HEK293 (cell line): ENCODE data around the gene PRPF8.

Experiments used
- CTCF ChIA-PET: fragments of 350-600 bp; formaldehyde crosslinking; extraction: SDS; loops from one replicate; lab custom pipeline; 2021; ENCODE audit warnings: antibody characterized with exemption; lab: Yijun Ruan, JAX
- POLR2A ChIA-PET: fragments of 300-600 bp; formaldehyde crosslinking; extraction: SDS; loops from one replicate; lab custom pipeline; 2020; ENCODE audit warnings: antibody characterized with exemption, inconsistent platforms; lab: Yijun Ruan, JAX
- H3K27ac ChIP-seq: fragments of 200-500 bp; sonication (Bioruptor generic); 2 replicates; pipeline ENCODE4 v1.5.1; 2014; ENCODE audit warnings: low read depth, low read length, control low read depth, inconsistent platforms; ENCODE audit errors: extremely low read depth
- H3K36me3 ChIP-seq, 2 experiments: fragments of 200-500 bp in 1 of 2; sonication (Bioruptor generic) in 1 of 2; 1 replicate in 1 of 2; 2 replicates in 1 of 2; pipeline ENCODE4 v1.5.1; 2014 to 2017; ENCODE audit warnings: inconsistent platforms in 2 of 2, low read length in 2 of 2; ENCODE audit not compliant: control insufficient read depth in 2 of 2, insufficient read depth in 1 of 2
- H3K4me1 ChIP-seq: fragments of 200-500 bp; sonication (Bioruptor generic); 2 replicates; pipeline ENCODE4 v1.5.1; 2014; ENCODE audit warnings: mild to moderate bottlenecking, low read length, inconsistent platforms; ENCODE audit not compliant: control insufficient read depth, insufficient read depth
- H3K4me3 ChIP-seq: 2 replicates; pipeline ENCODE4 v1.5.1; 2011; ENCODE audit warnings: low read depth, mild to moderate bottlenecking, control low read depth, low read length, moderate library complexity
- H3K9me3 ChIP-seq: fragments of 200-500 bp; sonication (Bioruptor generic); 2 replicates; pipeline ENCODE4 v1.5.1; 2014; ENCODE audit warnings: low read depth, low read length, inconsistent platforms; ENCODE audit not compliant: control insufficient read depth, insufficient read depth
- ELK4 ChIP-seq: IDR thresholded peaks from 2 replicates; pipeline ENCODE4 v1.6.1; 2011; ENCODE audit warnings: mild to moderate bottlenecking, low read depth, low read length, borderline replicate concordance
- HOXC10 ChIP-seq: sonication (generic); formaldehyde crosslinking; IDR thresholded peaks from 2 replicates; pipeline ENCODE4 v1.8.1; 2023; ENCODE audit warnings: mild to moderate bottlenecking, missing genetic modification reagents
- MZF1 ChIP-seq: fragments of 450-650 bp; formaldehyde crosslinking; IDR thresholded peaks from 2 replicates; pipeline ENCODE4 v1.5.1; 2017; ENCODE audit warnings: missing biosample characterization, missing genetic modification characterization, borderline replicate concordance
- OVOL3 ChIP-seq: fragments of 450-650 bp; formaldehyde crosslinking; IDR thresholded peaks from 2 replicates; pipeline ENCODE4 v1.5.1; 2016; ENCODE audit warnings: missing biosample characterization, missing genetic modification characterization
- PRDM10 ChIP-seq: fragments of 450-650 bp; formaldehyde crosslinking; IDR thresholded peaks from 2 replicates; pipeline ENCODE4 v1.5.1; 2016; ENCODE audit warnings: missing biosample characterization, missing genetic modification characterization
- SP7 ChIP-seq: fragments of 450-650 bp; formaldehyde crosslinking; IDR thresholded peaks from 2 replicates; pipeline ENCODE4 v1.5.1; 2016; ENCODE audit warnings: missing biosample characterization, missing genetic modification characterization
- ZEB2 ChIP-seq: fragments of 450-650 bp; formaldehyde crosslinking; IDR thresholded peaks from 2 replicates; pipeline ENCODE4 v1.5.1; 2016; ENCODE audit warnings: missing biosample characterization, missing genetic modification characterization
- ZFP3 ChIP-seq: fragments of 450-650 bp; formaldehyde crosslinking; IDR thresholded peaks from 2 replicates; pipeline ENCODE4 v1.5.1; 2016; ENCODE audit warnings: low read depth, missing biosample characterization, missing genetic modification characterization
- ZFP37 ChIP-seq: fragments of 450-650 bp; formaldehyde crosslinking; IDR thresholded peaks from 2 replicates; pipeline ENCODE4 v1.5.1; 2016; ENCODE audit warnings: missing biosample characterization, missing genetic modification characterization
- ZNF112 ChIP-seq: fragments of 450-650 bp; formaldehyde crosslinking; IDR thresholded peaks from 2 replicates; pipeline ENCODE4 v1.5.0; 2017; ENCODE audit warnings: missing biosample characterization, missing genetic modification characterization
- ZNF138 ChIP-seq: fragments of 450-650 bp; formaldehyde crosslinking; IDR thresholded peaks from 2 replicates; pipeline ENCODE4 v1.5.1; 2016; ENCODE audit warnings: missing biosample characterization, missing genetic modification characterization, borderline replicate concordance
- ZNF16 ChIP-seq: fragments of 450-650 bp; formaldehyde crosslinking; IDR thresholded peaks from 2 replicates; pipeline ENCODE4 v1.5.1; 2016; ENCODE audit warnings: low read depth, missing biosample characterization, missing genetic modification characterization
- ZNF2 ChIP-seq: fragments of 450-650 bp; formaldehyde crosslinking; IDR thresholded peaks from 2 replicates; pipeline ENCODE4 v1.5.1; 2016; ENCODE audit warnings: missing biosample characterization, missing genetic modification characterization
- ZNF335 ChIP-seq: fragments of 450-650 bp; formaldehyde crosslinking; conservative IDR thresholded peaks from 2 replicates; pipeline ENCODE4 v1.5.1; 2016; ENCODE audit warnings: missing biosample characterization, missing genetic modification characterization
- ZNF433 ChIP-seq: fragments of 450-650 bp; formaldehyde crosslinking; IDR thresholded peaks from 2 replicates; pipeline ENCODE4 v1.5.1; 2016; ENCODE audit warnings: missing biosample characterization, missing genetic modification characterization, low read depth
- ZNF629 ChIP-seq: fragments of 450-650 bp; formaldehyde crosslinking; IDR thresholded peaks from 2 replicates; pipeline ENCODE4 v1.5.1; 2017; ENCODE audit warnings: missing biosample characterization, missing genetic modification characterization
- ZNF654 ChIP-seq: fragments of 450-650 bp; formaldehyde crosslinking; IDR thresholded peaks from 2 replicates; pipeline ENCODE4 v1.5.1; 2016; ENCODE audit warnings: low read depth, missing biosample characterization, missing genetic modification characterization
- ZNF670 ChIP-seq: fragments of 450-650 bp; formaldehyde crosslinking; IDR thresholded peaks from 2 replicates; pipeline ENCODE4 v1.5.1; 2016; ENCODE audit warnings: missing biosample characterization, missing genetic modification characterization, low read depth
- ZNF704 ChIP-seq: fragments of 450-650 bp; formaldehyde crosslinking; IDR thresholded peaks from 2 replicates; pipeline ENCODE4 v1.5.1; 2016; ENCODE audit warnings: missing biosample characterization, missing genetic modification characterization
- ZNF785 ChIP-seq: fragments of 450-650 bp; formaldehyde crosslinking; IDR thresholded peaks from 2 replicates; pipeline ENCODE4 v1.5.1; 2016; ENCODE audit warnings: missing biosample characterization, missing genetic modification characterization
- ZSCAN30 ChIP-seq: fragments of 450-650 bp; IDR thresholded peaks from 2 replicates; pipeline ENCODE4 v1.5.1; 2018; ENCODE audit warnings: missing biosample characterization, mild to moderate bottlenecking, missing genetic modification characterization, moderate library complexity
- TF ChIP-seq, protein P1 (sequence below): fragments of 450-650 bp; formaldehyde crosslinking; IDR thresholded peaks from 2 replicates; pipeline ENCODE4 v1.5.1; 2016; ENCODE audit warnings: missing biosample characterization, missing genetic modification characterization
- TF ChIP-seq, protein P2 (sequence below): fragments of 450-650 bp; formaldehyde crosslinking; IDR thresholded peaks from 2 replicates; pipeline ENCODE4 v1.5.1; 2016; ENCODE audit warnings: missing biosample characterization, missing genetic modification characterization
- TF ChIP-seq, protein P3 (sequence below): fragments of 450-650 bp; formaldehyde crosslinking; IDR thresholded peaks from 2 replicates; pipeline ENCODE4 v1.5.1; 2016; ENCODE audit warnings: missing biosample characterization, missing genetic modification characterization

The PRPF8 gene

GRCh38 chr17:1720856-1721386, 36.3 kb upstream of the PRPF8 start:
- Histone ChIP-seq H3K9me3 (no peaks in the 10 kb centered on the region), H3K4me3 (no peak overlapping the region), H3K4me1 (peaks cover 3% of the 10 kb centered on the region), H3K27ac (no peak overlapping the region), H3K36me3 (peaks cover 0 to 2% of the 10 kb centered on the region in 2 experiments; a peak in 1 of 3 replicates)
- TF ChIP-seq ZNF670 (tag by site-specific recombination), result no peak
- no peak for TF ChIP-seq ZFP37 (tag by site-specific recombination)
- TF ChIP-seq SP7 (tag by site-specific recombination), result 0 out of 2 replicates have a peak, but pooled peaks have one; percentile 13
- TF ChIP-seq ZNF335, result peak; percentile 48; the same call in 1 of the 2 replicates
- TF ChIP-seq, protein P1, sequence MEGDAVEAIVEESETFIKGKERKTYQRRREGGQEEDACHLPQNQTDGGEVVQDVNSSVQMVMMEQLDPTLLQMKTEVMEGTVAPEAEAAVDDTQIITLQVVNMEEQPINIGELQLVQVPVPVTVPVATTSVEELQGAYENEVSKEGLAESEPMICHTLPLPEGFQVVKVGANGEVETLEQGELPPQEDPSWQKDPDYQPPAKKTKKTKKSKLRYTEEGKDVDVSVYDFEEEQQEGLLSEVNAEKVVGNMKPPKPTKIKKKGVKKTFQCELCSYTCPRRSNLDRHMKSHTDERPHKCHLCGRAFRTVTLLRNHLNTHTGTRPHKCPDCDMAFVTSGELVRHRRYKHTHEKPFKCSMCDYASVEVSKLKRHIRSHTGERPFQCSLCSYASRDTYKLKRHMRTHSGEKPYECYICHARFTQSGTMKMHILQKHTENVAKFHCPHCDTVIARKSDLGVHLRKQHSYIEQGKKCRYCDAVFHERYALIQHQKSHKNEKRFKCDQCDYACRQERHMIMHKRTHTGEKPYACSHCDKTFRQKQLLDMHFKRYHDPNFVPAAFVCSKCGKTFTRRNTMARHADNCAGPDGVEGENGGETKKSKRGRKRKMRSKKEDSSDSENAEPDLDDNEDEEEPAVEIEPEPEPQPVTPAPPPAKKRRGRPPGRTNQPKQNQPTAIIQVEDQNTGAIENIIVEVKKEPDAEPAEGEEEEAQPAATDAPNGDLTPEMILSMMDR, result peak; percentile 83
- TF ChIP-seq ZNF654 (tag by site-specific recombination), result peak; percentile 91
- no peak for TF ChIP-seq ELK4
- TF ChIP-seq ZNF138, result no peak
- TF ChIP-seq ZNF785 (tag by site-specific recombination), result no peak
- TF ChIP-seq ZNF629 (tag by site-specific recombination), result 0 out of 2 replicates have a peak, but pooled peaks have one; percentile 14
- TF ChIP-seq, protein P2, sequence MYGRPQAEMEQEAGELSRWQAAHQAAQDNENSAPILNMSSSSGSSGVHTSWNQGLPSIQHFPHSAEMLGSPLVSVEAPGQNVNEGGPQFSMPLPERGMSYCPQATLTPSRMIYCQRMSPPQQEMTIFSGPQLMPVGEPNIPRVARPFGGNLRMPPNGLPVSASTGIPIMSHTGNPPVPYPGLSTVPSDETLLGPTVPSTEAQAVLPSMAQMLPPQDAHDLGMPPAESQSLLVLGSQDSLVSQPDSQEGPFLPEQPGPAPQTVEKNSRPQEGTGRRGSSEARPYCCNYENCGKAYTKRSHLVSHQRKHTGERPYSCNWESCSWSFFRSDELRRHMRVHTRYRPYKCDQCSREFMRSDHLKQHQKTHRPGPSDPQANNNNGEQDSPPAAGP (tag by site-specific recombination), result 0 out of 2 replicates have a peak, but pooled peaks have one; percentile 46
- no peak for TF ChIP-seq ZFP3 (tag by site-specific recombination)
- 0 out of 2 replicates have a peak, but pooled peaks have one; percentile 41 for TF ChIP-seq ZNF2
- no peak for TF ChIP-seq ZNF16 (tag by site-specific recombination)
- peak; percentile 85 for TF ChIP-seq ZEB2 (tag by site-specific recombination)
- TF ChIP-seq ZNF704 (tag by site-specific recombination), result no peak
- TF ChIP-seq ZSCAN30, result no peak
- ChIA-PET CTCF (interaction anchor here (0.6 to 8.4 kb wide), 40 partner anchors 8 to 677 kb away, joined by 3 to 104 read pairs (median 4); partner anchors contain the start of gene RTN4RL1), POLR2A (interaction anchor here (0.5 to 1.5 kb wide), 4 partner anchors 48 to 108 kb away, joined by 3 to 5 read pairs (median 4); partner anchors contain the start of gene SMYD4)

DNA sequence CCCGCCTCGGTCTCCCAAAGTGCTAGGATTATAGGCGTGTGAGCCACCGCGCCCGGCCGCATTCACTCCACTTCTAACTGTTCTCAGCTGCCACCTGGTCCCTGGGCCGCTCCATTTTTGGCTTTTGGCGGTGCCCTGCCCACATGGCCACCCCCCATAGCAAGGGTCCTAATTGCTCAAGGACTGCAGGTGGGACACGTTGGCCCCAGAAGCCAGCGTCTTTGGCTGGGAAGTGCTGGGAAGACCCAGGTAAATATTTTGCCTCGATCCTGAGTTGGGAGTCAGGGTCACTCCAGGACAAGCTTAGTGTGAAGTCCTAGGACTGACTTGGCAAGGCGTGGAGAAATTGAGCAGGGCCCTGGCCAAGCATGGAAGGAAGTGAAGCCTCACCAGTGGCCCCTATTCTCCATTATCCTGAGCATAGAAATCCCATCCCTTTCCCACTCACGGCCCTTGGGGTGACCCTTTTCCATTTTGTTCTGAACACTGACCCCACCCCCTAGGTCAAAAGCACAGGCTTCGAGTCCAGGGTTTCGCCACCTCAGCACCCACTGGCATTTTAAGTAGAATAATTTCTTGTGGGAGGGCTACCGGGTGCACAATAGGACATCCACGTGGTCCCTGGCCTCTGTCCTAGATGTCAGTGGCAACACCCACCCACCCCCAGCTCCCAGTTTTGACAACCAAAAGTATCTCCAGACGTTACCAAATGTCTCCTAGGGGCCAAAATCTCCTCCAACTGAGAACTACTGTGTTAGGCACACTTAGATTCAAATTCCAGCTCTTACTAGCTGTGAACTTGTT, 33.9 kb upstream of the PRPF8 start:
- peaks cover 16% of the 10 kb centered on the region for H3K4me1 ChIP-seq
- no peaks in the 10 kb centered on the region for H3K9me3 ChIP-seq
- ChIA-PET POLR2A (interaction anchor here (0.7 to 2.9 kb wide), 4 partner anchors 18 to 567 kb away, joined by 3 to 26 read pairs (median 10); partner anchors contain the start of genes RPA1 and SMYD4), CTCF (interaction anchor here (0.6 to 8.4 kb wide), 6 partner anchors 10 to 511 kb away, joined by 3 to 104 read pairs (median 4); no protein-coding TSS in a partner anchor)
- H3K36me3 ChIP-seq, result peaks cover 0 to 3% of the 10 kb centered on the region in 2 experiments; a peak in 1 of 3 replicates
- no peak overlapping the region for H3K27ac ChIP-seq
- no peak overlapping the region for H3K4me3 ChIP-seq
- TF ChIP-seq ZNF433 (tag by site-specific recombination) (no peak), OVOL3 (tag by site-specific recombination) (no peak), HOXC10 (CRISPR knock-in tag) (no peak), MZF1 (tag by site-specific recombination) (no peak), PRDM10 (no peak), ZSCAN30 (no peak), ZNF112 (tag by site-specific recombination) (no peak)
- TF ChIP-seq, protein P3, sequence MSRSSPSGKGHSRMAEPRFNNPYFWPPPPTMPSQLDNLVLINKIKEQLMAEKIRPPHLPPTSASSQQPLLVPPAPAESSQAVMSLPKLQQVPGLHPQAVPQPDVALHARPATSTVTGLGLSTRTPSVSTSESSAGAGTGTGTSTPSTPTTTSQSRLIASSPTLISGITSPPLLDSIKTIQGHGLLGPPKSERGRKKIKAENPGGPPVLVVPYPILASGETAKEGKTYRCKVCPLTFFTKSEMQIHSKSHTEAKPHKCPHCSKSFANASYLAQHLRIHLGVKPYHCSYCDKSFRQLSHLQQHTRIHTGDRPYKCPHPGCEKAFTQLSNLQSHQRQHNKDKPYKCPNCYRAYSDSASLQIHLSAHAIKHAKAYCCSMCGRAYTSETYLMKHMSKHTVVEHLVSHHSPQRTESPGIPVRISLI (tag by site-specific recombination), result no peak
